ENCODE measurements around the gene PNKP. TPM values are rescaled to one million over a fixed set of nuclear protein-coding genes. Genes with fewer than 3 reads are reported as not detected.
A peak's percentile ranks its signal among the peaks of the same experiment; 100 is the strongest.

Gene PNKP
- 23.2 TPM for total RNA-seq

GRCh38 chr19:49866933-49867782, at the start of gene PNKP:
Gene PNKP (minus strand): TSS chr19:49867576. CDS start chr19:49867204, 372 bp downstream.
- FAIRE-seq (no peak), DNase-seq (ENCODE audit: low spot score in 2 of 2) (peak; percentile 92)

GRCh38 chr19:49915271-49915670, 47.9 kb upstream of the PNKP start:
- FAIRE-seq (no peak), DNase-seq (ENCODE audit: low spot score in 2 of 2) (no peak)

GRCh38 chr19:49913720-49914119, 46.3 kb upstream of the PNKP start:
- no peak for DNase-seq (ENCODE audit: low spot score in 2 of 2)
- no peak for FAIRE-seq

DNA sequence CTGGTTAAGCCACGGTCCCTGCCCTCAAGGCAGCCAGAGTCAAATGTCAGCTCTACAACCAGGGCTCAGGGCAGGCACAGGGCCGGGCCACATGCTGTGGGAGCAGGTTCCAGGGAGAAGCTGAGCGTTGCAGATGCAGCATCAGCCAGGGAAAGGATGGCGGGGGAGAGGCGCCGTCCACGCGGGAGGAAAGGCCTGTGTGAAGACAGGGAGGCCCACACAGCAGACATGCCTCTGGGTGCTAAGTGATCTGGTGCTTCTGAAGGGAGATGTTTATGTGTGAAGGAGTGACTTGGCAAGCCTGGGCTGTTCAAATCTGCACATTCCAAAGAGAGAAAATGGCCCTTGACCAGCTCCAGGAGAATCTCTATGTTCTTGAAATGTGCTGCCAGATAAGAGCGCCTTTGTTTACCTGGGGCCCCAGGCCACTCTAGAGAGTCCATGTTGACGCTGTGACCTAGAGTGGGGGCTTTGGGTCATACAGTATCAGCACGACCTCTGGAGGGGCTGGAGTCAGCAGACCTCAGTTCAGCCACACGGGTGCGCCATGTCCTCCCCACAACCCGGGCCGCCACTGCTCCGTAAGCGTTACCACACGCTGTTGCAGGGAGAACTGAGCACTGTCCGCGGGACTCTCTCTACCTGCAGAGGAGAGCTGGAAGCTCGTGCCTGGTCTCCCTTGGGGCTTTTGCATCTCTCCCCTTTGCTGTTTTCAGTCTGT, 45.7 kb upstream of the PNKP start:
- FAIRE-seq (no peak), DNase-seq (ENCODE audit: low spot score in 2 of 2) (no peak)

DNA sequence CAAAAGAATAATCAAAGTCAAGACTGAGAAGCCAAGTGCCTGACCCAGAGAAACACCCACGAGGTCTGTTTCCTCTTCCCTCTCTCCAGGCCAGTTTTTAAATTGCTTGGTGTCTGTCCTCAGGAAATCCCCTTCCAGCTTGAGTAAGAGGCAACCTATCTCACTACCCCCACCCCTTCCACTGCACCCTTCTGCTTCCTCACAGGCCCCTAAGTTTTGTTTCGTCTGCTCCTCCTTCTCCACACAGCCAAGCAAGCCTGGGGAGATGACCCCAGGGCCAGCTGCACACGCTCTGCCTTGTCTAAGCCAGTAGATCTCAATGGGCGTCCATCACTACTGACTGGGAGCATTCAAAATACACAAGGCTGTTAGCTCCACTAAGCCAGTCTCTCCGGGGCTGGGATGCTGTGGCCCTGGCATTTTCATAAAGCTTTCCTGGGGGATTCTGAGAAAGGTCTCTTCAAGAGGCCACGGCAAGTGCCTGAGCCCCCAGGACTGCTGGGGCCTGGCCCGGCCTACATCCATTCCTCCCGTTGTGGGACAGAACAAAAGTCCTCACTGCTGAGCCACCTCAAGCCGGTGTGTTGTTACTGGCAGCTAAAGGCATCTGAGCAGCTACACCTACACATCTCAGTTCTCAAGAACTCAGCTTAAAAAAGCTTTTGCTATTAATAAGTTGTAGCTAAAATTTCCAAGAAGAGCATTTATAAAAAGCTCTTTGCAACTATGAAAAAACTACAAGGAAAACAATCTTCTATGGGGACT, 44.2 kb upstream of the PNKP start:
- DNase-seq (ENCODE audit: low spot score in 2 of 2) (no peak), FAIRE-seq (no peak)

DNA sequence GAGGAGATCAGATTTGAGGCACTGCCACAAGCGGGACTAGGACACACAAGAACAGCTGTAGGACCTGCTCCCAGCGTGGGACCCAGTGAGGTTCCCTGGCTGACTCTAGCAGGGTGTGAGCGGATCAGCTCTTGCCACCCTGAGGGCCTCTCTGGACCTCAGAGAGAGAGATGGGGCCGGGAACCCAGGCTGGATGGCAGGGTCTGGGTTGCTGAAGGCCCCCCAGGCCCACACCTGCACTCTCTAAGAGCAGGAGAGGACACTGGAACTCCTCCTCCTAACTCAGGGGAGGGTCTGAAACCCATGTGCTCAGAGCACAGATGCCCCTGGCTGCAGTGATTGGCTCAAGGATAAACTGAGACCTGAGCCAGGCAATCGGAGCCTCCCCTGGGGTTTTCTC, 42.8 kb upstream of the PNKP start:
- DNase-seq (ENCODE audit: low spot score in 2 of 2) (no peak), FAIRE-seq (no peak)

GRCh38 chr19:49908480-49909420, 41.4 kb upstream of the PNKP start:
- no peak for DNase-seq (ENCODE audit: low spot score in 2 of 2)
- no peak for FAIRE-seq

- FAIRE-seq (no peak), DNase-seq (ENCODE audit: low spot score in 2 of 2) (no peak)
Measured at GRCh38 chr19:49907745-49908446, 40.5 kb upstream of the PNKP start.

GRCh38 chr19:49906879-49907564, 39.6 kb upstream of the PNKP start:
- FAIRE-seq (no peak), DNase-seq (ENCODE audit: low spot score in 2 of 2) (peak in 1 of 2 donors; percentile 51)

GRCh38 chr19:49904136-49904535, 36.8 kb upstream of the PNKP start:
- DNase-seq (ENCODE audit: low spot score in 2 of 2) (no peak), FAIRE-seq (no peak)

DNA sequence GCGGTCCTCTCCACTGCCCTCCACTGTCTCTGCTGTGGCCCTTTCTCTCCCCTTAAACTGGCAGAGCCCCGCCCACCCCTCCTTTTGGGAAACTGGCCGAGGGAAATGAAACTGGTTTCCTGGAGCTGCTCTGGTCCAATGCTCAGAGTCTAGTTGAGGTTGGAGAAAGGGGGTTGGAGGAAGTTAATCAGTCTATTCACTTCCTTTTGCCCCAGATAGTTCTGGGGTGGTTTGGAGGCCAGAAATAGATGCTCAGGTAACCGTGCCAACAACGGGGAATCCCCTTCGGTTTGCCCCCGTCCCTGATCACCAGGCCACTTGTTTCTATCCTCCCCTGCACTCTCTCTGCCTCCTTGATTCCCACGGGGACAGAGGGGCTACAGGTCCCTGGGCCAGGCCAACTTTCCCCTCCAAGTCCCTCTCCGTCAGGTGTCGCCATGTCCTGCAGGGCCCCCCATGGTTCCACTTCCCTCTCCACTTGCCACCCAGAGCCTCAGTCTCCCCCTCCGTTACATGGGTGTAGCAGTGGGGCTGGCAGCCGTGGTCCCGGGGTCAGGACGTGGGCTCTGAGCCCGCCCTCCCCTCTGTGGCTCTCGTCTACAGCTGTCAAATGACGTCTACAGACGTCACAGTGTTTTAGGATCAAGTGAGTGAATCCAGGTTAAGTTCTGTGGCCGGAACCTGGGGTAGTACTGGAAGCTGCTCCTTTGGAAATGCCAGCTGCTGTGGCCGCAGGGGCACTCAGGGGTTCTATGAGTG, 29.7 kb upstream of the PNKP start, which contains the start of gene IL4I1:
Gene IL4I1, minus strand, starts transcription at position 25 of the 759 bp plus-strand sequence. CDS start 727 bp downstream, outside the sequence.
- DNase-seq (ENCODE audit: low spot score in 2 of 2) (no peak), FAIRE-seq (no peak)

DNA sequence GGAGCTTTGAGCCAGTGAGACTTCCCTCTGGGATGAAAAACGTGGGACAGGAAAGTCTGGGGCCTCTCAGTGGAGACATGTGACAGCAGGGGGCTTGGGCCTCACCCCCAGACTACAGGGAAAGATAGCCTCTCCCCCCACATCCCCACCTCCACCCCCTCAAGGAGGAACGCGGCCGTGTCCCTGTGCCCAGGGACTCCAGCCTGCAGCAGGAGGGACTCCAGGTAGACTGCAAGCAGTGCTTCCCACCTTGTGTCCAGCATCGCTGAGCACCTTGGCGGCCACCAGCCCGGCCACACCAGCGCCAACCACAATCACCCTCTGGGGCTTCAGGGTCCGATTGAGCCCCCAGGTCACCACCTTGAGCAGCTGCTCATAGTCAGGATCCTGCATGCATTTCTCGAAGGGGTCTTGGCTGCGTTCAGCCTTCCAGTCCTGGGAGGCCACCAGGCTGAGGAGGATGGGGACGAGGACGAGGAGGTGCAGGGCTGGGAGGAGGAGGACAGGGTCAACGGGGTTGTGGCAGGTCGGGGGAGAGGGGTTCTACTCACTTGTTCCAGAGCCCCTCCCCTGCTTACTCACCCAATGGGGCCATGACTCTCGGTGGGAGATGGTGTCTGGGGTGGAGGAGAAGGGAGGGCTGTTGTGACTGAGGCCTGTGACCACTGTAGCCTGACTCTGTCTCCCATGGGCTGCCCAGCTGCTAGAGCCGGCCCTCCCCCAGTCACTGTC, 28.4 kb upstream of the PNKP start:
- no peak for DNase-seq (ENCODE audit: low spot score in 2 of 2)
- FAIRE-seq: no peak

- no peak for DNase-seq (ENCODE audit: low spot score in 2 of 2)
- FAIRE-seq: no peak
Measured at GRCh38 chr19:49894879-49895565, 27.6 kb upstream of the PNKP start.

- DNase-seq (ENCODE audit: low spot score in 2 of 2): no peak
Measured at GRCh38 chr19:49894011-49894664, 26.8 kb upstream of the PNKP start.

DNA sequence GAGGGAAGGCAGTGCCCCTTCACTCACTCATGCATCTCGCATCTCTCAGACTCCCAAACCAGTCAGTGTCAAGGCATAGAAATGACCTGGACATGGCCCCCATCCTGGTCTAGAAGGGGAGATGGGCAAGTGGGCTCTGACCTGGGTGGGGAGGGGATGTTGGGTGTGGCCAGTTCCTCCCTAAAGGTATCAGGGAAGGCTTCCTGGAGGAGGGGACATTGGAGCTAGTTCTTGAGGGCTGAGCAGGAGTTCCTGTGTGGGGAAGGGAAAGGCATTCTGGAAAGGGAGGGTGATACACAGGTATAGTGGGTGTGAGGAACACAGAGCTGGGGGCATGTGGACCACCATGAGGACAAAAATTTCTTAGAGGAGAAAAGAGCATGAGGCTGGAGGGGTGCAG, 25.3 kb upstream of the PNKP start:
- FAIRE-seq: no peak
- no peak for DNase-seq (ENCODE audit: low spot score in 2 of 2)

More at GRCh38 chr19:49894011-49894664, 26.8 kb upstream of the PNKP start:
- no peak for FAIRE-seq

- no peak for DNase-seq (ENCODE audit: low spot score in 2 of 2)
- FAIRE-seq: no peak
Measured at GRCh38 chr19:49891393-49891792, 24.0 kb upstream of the PNKP start.

Data from frontal cortex (tissue), 4 donors.